Right lobe of liver (tissue), 4 donors: ENCODE measurements around the gene TTC13.

ENCODE experiments used
- CTCF ChIP-seq, 4 donors: fragments of 200-600 bp in 3 of 4; fragments of 450-650 bp in 1 of 4; IDR thresholded peaks; one replicate each; pipeline versions ENCODE4 v1.5.1 to v1.8.0; 2016 to 2022; ENCODE audit warnings: antibody characterized with exemption in 4 of 4, mild to moderate bottlenecking in 2 of 4
- POLR2A ChIP-seq: fragments of 450-650 bp; IDR thresholded peaks from one replicate; pipeline ENCODE4 v1.6.1; 2017; ENCODE audit warnings: antibody characterized with exemption, mild to moderate bottlenecking
- donor health status: DM: no; HTN: no; CAD: no.
- donor health status: DM: no; HTN: no; CAD: no.
- donor health status: DM: no; HTN: yes; CAD: no.

- no peak for TF ChIP-seq CTCF (IDR thresholded peaks at IDR 0.05)
- no peak for TF ChIP-seq POLR2A
Measured at GRCh38 chr1:230878591-230878990, 100.1 kb downstream of the TTC13 start.
